ENCODE results near the gene DAZAP2. TPM values are rescaled to one million over a fixed set of nuclear protein-coding genes. Genes with fewer than 3 reads are reported as not detected.
"Not testable (repeated sequence)": the region's sequence is repeated elsewhere in the genome, so short reads cannot be mapped to it uniquely, and the experiment has no call there.

The DAZAP2 gene
- polyA plus RNA-seq, 2 of the 4 experiments (the other 2 are of a cell fraction) = 304 to 375 TPM

DNA sequence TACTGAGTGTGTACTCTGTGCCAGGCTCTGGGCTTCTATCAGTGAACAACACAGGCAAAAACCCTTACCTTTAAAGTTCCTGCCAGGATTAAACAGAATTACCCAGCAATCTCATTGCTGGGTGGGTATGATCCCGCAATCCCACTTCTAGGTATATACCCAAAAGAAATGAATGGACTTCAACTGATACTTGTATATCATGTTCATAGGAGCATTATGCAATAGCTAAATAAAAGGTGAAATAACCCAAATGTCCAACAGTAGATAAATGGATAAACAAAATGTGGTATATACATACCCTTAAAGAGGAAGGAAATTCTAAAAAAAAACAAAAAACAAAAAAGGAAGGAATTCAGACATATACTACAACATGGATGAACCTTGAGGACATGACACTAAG is 14.7 kb downstream of the DAZAP2 start (continued):
- TF ChIP-seq NPAS2 (CRISPR knock-in tag; IDR thresholded peaks at IDR 0.05; ENCODE audit: borderline replicate concordance) = no peak

DNA sequence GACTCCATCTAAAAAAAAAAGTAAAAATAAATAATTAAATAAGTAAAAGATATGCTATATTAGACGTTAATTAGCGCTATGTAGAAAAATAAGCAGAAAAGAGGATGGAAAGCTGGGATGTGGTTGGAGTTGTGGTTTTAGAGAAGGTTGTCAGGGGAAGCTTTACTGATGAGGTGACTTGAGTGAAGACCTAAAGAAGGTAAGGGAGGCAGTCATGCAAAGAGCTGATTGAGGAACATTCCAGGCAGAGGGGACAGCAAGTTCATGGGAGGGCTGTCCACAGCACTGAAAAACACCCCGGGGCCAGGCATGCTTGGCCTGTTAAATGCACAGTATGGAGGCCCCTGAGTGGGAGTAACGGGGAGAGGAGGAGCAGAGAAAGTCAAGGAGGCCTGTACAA is 15.9 kb downstream of the DAZAP2 start:
- POLR2A ChIA-PET = no interaction called here
- Histone ChIP-seq H3K9me3 (no peaks in the 10 kb centered on the region), H3K27ac (no peak overlapping the region), H3K4me3 (no peak overlapping the region), H3K4me1 (no peaks in the 10 kb centered on the region), H3K4me2 (no peak overlapping the region)
- FAIRE-seq (no peak), DNase-seq (ENCODE audit: low read depth in 1 of 2, low spot score in 1 of 2) (no peak), ATAC-seq (no peak)
- TF ChIP-seq FOSL2 (IDR thresholded peaks at IDR 0.05) = no peak
- no peak for TF ChIP-seq FOSL2 (CRISPR knock-in tag; IDR thresholded peaks at IDR 0.05)
- TF ChIP-seq, protein P1, sequence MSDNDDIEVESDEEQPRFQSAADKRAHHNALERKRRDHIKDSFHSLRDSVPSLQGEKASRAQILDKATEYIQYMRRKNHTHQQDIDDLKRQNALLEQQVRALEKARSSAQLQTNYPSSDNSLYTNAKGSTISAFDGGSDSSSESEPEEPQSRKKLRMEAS (IDR thresholded peaks at IDR 0.05) = no peak
- TF ChIP-seq, protein P2, sequence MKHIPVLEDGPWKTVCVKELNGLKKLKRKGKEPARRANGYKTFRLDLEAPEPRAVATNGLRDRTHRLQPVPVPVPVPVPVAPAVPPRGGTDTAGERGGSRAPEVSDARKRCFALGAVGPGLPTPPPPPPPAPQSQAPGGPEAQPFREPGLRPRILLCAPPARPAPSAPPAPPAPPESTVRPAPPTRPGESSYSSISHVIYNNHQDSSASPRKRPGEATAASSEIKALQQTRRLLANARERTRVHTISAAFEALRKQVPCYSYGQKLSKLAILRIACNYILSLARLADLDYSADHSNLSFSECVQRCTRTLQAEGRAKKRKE (CRISPR knock-in tag; IDR thresholded peaks at IDR 0.05; ENCODE audit: low read depth) = no peak
- no peak for TF ChIP-seq ZSCAN20 (CRISPR knock-in tag; IDR thresholded peaks at IDR 0.05)
- no peak for TF ChIP-seq GATA3 (IDR thresholded peaks at IDR 0.05; ENCODE audit: borderline replicate concordance)
- no peak for TF ChIP-seq CBX8 (IDR thresholded peaks at IDR 0.05)
- TF ChIP-seq, protein P3, sequence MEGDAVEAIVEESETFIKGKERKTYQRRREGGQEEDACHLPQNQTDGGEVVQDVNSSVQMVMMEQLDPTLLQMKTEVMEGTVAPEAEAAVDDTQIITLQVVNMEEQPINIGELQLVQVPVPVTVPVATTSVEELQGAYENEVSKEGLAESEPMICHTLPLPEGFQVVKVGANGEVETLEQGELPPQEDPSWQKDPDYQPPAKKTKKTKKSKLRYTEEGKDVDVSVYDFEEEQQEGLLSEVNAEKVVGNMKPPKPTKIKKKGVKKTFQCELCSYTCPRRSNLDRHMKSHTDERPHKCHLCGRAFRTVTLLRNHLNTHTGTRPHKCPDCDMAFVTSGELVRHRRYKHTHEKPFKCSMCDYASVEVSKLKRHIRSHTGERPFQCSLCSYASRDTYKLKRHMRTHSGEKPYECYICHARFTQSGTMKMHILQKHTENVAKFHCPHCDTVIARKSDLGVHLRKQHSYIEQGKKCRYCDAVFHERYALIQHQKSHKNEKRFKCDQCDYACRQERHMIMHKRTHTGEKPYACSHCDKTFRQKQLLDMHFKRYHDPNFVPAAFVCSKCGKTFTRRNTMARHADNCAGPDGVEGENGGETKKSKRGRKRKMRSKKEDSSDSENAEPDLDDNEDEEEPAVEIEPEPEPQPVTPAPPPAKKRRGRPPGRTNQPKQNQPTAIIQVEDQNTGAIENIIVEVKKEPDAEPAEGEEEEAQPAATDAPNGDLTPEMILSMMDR (IDR thresholded peaks at IDR 0.05) = no peak
- TF ChIP-seq RCOR1 (IDR thresholded peaks at IDR 0.05; ENCODE audit: low read depth, low read length) = no peak
- no peak for TF ChIP-seq MAFK (IDR thresholded peaks at IDR 0.05; ENCODE audit: partially characterized antibody)
- TF ChIP-seq NPAS2 (CRISPR knock-in tag; IDR thresholded peaks at IDR 0.05; ENCODE audit: borderline replicate concordance) = no peak
- no peak for TF ChIP-seq MYC (IDR thresholded peaks at IDR 0.05; ENCODE audit: borderline replicate concordance, low read length)
- no peak for TF ChIP-seq EHF (CRISPR knock-in tag; IDR thresholded peaks at IDR 0.05)
- no peak for TF ChIP-seq EP300 (IDR thresholded peaks at IDR 0.05)
- WGBS (ENCODE audit: missing lambda C conversion rate) = 85% methylated on average over 4 of the region's 4 CpGs
- CTCF ChIA-PET = interaction anchor here (0.9 to 1.1 kb wide), 2 partner anchors 9 to 13 kb away, joined by 3 read pairs; no protein-coding TSS in a partner anchor

DNA sequence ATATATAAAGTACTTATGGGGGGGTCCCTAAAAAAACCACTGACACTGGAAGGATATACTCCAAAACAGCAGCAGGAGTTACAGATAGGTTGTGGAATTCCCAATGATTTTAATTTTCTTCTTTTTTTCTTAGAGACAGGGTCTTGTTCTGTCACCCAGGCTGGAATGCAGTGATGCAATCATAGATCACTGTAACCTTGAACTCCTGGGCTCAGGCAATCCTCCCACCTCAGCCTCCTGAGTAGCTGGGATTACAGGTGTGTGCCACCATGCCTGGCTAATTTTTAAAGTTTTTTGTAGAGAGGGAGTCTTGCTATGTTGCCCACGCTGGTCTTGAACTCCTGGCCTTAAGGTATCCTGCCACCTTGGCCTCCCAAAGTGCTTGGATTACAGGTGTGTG is 21.0 kb downstream of the DAZAP2 start:
- ChIA-PET CTCF (interaction anchor here (0.6 to 5.8 kb wide), 5 partner anchors 9 to 227 kb away, joined by 3 to 120 read pairs (median 5); no protein-coding TSS in a partner anchor), POLR2A (interaction anchor here (0.6 kb wide), 1 partner anchor 67 kb away, joined by 3 read pairs; no protein-coding TSS in a partner anchor)
- H3K9me3 ChIP-seq; ATAC-seq; H3K27ac ChIP-seq; FAIRE-seq; H3K4me3 ChIP-seq; H3K4me2 ChIP-seq; DNase-seq (ENCODE audit: low read depth in 1 of 2, low spot score in 1 of 2): not testable (repeated sequence)
- H3K4me1 ChIP-seq = peaks cover 13% of the 10 kb centered on the region
- 88% methylated on average over 1 of the region's 1 CpG for WGBS (ENCODE audit: missing lambda C conversion rate)

DNA sequence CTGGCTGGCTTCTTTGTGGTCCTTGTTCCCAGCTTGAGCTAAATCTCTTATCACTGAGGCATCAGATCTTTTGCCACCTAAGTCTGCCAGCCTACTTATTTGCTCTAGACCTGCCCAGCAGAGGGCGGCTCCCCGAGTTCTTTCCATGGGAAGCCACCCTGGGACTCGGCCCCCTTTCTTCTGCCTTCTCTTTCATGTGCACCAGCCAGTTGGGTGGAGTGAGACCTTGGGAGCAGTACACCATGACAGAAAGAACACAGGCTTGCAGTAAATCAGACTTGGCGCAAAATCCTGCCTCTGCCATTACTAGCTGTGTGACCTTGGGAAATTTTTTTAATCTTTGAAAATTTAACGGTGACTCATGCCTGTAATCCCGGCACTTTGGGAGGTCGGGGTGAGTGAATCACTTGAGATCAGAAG is 24.1 kb downstream of the DAZAP2 start:
- no peak for FAIRE-seq
- H3K4me3 ChIP-seq = 0 out of 3 replicates have a peak overlapping the region, but pooled peaks have one; percentile 12
- peak overlapping the region in 1 of 2 experiments; percentile 44; a peak in 3 of 6 replicates for H3K27ac ChIP-seq
- TF ChIP-seq, protein P4, sequence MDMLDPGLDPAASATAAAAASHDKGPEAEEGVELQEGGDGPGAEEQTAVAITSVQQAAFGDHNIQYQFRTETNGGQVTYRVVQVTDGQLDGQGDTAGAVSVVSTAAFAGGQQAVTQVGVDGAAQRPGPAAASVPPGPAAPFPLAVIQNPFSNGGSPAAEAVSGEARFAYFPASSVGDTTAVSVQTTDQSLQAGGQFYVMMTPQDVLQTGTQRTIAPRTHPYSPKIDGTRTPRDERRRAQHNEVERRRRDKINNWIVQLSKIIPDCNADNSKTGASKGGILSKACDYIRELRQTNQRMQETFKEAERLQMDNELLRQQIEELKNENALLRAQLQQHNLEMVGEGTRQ (IDR thresholded peaks at IDR 0.05) = no peak
- TF ChIP-seq ZNF302 (CRISPR knock-in tag; IDR thresholded peaks at IDR 0.05) (no peak), FOSL2 (IDR thresholded peaks at IDR 0.05) (no peak), FOSL2 (CRISPR knock-in tag; IDR thresholded peaks at IDR 0.05) (peak; percentile 88), KDM1A (IDR thresholded peaks at IDR 0.05; ENCODE audit: low read depth) (no peak), GATA3 (IDR thresholded peaks at IDR 0.05; ENCODE audit: borderline replicate concordance) (peak; percentile 27; the same call in 1 of the 2 replicates), CBX2 (IDR thresholded peaks at IDR 0.05; ENCODE audit: borderline replicate concordance, low read depth) (no peak), RAD21 (conservative IDR thresholded peaks at IDR 0.05 in 1 of 2, IDR thresholded peaks at IDR 0.05 in 1 of 2) (peak; percentile 55 to 62), SMC3 (IDR thresholded peaks at IDR 0.05) (peak; percentile 71), FOXS1 (CRISPR knock-in tag; IDR thresholded peaks at IDR 0.05) (no peak)
- TF ChIP-seq, protein P3 (IDR thresholded peaks at IDR 0.05) = peak; percentile 66
- H3K4me1 ChIP-seq = peaks cover 13% of the 10 kb centered on the region
- peak; percentile 46 to 83 for DNase-seq (ENCODE audit: low read depth in 1 of 2, low spot score in 1 of 2)
- ChIA-PET CTCF (interaction anchor here (0.6 to 5.8 kb wide), 31 partner anchors 8 to 156 kb away, joined by 3 to 120 read pairs (median 4); partner anchors contain the start of genes DAZAP2 and SMAGP), POLR2A (interaction anchor here (1.3 kb wide), 1 partner anchor 24 kb away, joined by 3 read pairs; the partner anchor contains the start of gene DAZAP2)
- no peaks in the 10 kb centered on the region for H3K9me3 ChIP-seq
- ATAC-seq = peak; percentile 97 to 99
- 13% methylated on average over 7 of the region's 7 CpGs for WGBS (ENCODE audit: missing lambda C conversion rate)
- H3K4me2 ChIP-seq = peak overlapping the region; percentile 61
